Measurements from ENCODE around the gene NFX1.

NFX1 gene

DNA sequence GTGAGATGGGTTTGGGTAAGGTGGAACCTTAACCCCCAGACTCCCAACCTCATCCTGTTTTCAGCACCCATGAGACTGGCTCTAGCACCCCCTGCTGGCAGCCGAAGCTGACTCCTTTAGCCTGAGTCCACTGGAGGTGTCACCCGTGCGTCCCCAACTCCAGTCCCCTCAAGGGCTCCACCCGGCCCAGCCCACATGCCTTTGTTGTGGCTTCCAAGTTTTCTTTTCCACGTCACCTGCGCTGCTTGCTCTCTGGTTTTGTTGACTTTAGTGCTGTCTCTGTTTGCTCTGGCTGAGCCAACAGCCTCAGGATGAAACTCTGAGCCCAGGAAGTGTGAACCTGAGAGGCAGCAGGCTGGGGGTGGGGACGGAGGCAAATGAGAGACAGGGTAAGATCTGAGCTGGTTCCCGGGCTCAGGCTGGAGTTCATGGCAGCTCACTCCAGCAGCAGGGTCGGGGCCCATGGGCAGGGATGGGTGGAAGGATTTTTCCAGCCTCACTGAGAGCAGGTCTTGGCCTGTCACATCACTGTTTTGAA is 125.3 kb downstream of the NFX1 start:
- TF ChIP-seq GATA3 (IDR thresholded peaks at IDR 0.05; ENCODE audit: low read depth, low read length), result no peak
- no peak for TF ChIP-seq GATA2 (IDR thresholded peaks at IDR 0.05; ENCODE audit: low read depth, low read length)

DNA sequence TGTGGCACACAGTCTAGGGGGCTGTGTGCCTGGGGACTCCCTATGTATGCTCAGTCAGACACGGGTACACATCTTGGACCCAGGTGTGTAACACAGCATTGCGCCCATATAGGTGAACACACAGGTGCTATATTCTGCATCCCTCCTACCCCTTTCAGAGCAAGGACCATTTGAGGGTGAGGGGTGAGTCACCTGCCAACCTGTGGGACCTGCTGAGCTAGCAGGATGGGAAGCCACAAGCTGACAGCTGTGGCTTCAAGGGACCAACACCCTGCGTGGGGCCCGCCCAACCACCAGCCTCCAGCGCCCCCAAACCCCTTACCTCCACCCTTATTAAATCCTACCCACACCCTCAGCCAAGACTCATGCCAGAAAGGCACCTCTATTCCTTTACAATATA is 126.7 kb downstream of the NFX1 start:
- TF ChIP-seq GATA3 (IDR thresholded peaks at IDR 0.05; ENCODE audit: low read depth, low read length) (no peak), GATA2 (IDR thresholded peaks at IDR 0.05; ENCODE audit: low read depth, low read length) (no peak)

GRCh38 chr9:33418090-33418489 is 127.8 kb downstream of the NFX1 start:
- TF ChIP-seq GATA2 (IDR thresholded peaks at IDR 0.05; ENCODE audit: low read depth, low read length) (no peak), GATA3 (IDR thresholded peaks at IDR 0.05; ENCODE audit: low read depth, low read length) (no peak)

DNA sequence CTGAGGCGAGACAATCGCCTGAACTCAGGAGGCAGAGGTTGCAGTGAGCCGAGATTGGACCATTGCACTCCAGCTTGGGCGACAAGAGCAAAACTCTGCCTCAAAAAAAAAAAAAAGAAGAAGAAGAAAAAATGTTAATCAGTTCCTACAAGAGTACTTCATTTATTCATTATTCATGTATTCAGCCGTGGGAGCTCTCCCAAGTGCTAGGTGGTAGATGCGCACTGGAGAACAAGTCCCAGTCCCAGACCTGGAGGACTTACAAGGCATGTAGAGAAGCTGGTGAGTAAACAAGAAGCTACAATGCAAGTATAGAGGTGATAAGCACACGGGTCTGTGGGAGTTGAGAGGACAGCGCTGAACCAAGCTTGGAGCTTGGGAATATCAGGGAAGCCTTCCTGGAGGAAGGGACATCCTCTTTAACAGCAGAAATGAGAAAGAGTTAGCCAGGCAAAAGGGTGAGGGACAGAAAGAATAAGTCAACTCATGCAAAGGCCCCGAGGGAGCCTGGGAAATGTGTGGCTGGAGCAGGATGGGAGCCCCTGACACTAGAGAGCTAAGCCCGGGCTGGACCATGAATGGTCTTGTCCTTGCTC is 129.5 kb downstream of the NFX1 start:
- TF ChIP-seq GATA2 (IDR thresholded peaks at IDR 0.05; ENCODE audit: low read depth, low read length), result no peak
- no peak for TF ChIP-seq GATA3 (IDR thresholded peaks at IDR 0.05; ENCODE audit: low read depth, low read length)

Measured in SH-SY5Y (cell line).